NCI-H2171 (cell line): ENCODE measurements around the gene ESD.
"Not testable (repeated sequence)": the region's sequence is repeated elsewhere in the genome, so short reads cannot be mapped to it uniquely, and the experiment has no call there.

Experiments
- DNase-seq: peaks from one replicate; lab custom pipeline; 2025; lab: John Stamatoyannopoulos, UW

Gene ESD

GRCh38 chr13:46796515-46797474 is at the start of gene ESD:
TSS of gene ESD (minus strand) at chr13:46797161. CDS start at chr13:46791413, 5,748 bp downstream.
- DNase-seq = peak; percentile 68

- no peak for DNase-seq
These were observed 49.8 kb upstream of the ESD start for GRCh38 chr13:46846726-46847125.

- DNase-seq = no peak
These were observed 48.2 kb upstream of the ESD start for GRCh38 chr13:46845146-46845545.

GRCh38 chr13:46844431-46844830 is 47.5 kb upstream of the ESD start:
- DNase-seq = no peak

GRCh38 chr13:46839399-46839798 is 42.4 kb upstream of the ESD start:
- no peak for DNase-seq

GRCh38 chr13:46834657-46835056 is 37.7 kb upstream of the ESD start:
- DNase-seq = no peak

- DNase-seq = no peak
These were observed 34.7 kb upstream of the ESD start for GRCh38 chr13:46831588-46832194.

- DNase-seq = no peak
These were observed 33.5 kb upstream of the ESD start for GRCh38 chr13:46830405-46831005.

- no peak for DNase-seq
These were observed 25.6 kb upstream of the ESD start for GRCh38 chr13:46822551-46822950.

- DNase-seq = no peak
These were observed 21.0 kb upstream of the ESD start for GRCh38 chr13:46817838-46818476.

GRCh38 chr13:46817095-46817494 is 20.1 kb upstream of the ESD start:
- DNase-seq = no peak

GRCh38 chr13:46816371-46816770 is 19.4 kb upstream of the ESD start:
- no peak for DNase-seq

GRCh38 chr13:46812301-46812797 is 15.4 kb upstream of the ESD start:
- DNase-seq = no peak

GRCh38 chr13:46810440-46810839 is 13.5 kb upstream of the ESD start:
- no peak for DNase-seq

- not testable (repeated sequence) for DNase-seq
These were observed 8.0 kb upstream of the ESD start for GRCh38 chr13:46804921-46805320.

GRCh38 chr13:46804391-46804815 is 7.4 kb upstream of the ESD start:
- DNase-seq = no peak

GRCh38 chr13:46803586-46803985 is 6.6 kb upstream of the ESD start:
- no peak for DNase-seq

- DNase-seq = no peak
These were observed 4.9 kb upstream of the ESD start for GRCh38 chr13:46801858-46802257.

GRCh38 chr13:46799139-46799538 is 2.2 kb upstream of the ESD start:
- no peak for DNase-seq

- DNase-seq = no peak
These were observed 708 bp upstream of the ESD start for GRCh38 chr13:46797501-46798237.

GRCh38 chr13:46796129-46796514 is 839 bp downstream of the ESD start:
- DNase-seq = no peak

- no peak for DNase-seq
These were observed 1.6 kb downstream of the ESD start for GRCh38 chr13:46795321-46795720.
